ENCODE results near the gene CASP9.

DNA sequence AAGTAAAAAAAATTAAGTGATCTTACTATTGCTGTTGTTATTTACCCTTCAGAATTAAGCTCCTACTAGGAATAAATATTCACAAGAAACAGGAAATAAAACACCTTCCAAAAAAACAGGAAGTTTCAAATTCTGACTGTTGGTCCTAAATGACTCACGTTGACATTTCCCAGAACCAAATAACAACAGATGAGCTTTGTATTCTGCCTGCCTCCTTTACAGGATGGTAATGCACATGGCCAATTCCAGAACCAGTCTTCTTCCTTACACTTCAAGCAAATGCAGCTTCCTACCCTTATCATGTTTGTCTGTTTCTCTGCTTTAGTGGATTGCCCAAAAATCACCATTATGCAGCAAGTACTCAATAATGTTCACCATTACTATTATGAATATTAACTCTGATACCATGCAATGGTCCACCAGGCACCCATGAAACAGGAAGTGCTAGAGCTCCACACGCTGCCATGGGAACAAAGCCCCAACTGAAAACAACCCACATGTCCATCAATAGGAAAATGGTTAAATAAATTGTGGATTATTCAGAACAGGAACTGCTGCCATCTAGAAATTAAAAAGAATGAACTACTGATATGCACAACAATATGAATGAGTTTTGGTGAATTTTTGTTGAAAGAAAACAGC, 8.9 kb downstream of the CASP9 start:
- no peak for TF ChIP-seq CTCF (IDR thresholded peaks at IDR 0.05)
- no peak for TF ChIP-seq POLR2A (IDR thresholded peaks at IDR 0.05)
